Common myeloid progenitor, CD34-positive (primary cell): ENCODE data around the gene SLC46A2.

Experiments
- CTCF ChIA-PET: fragments of 350-600 bp; sonication (Branson Sonifier 250); formaldehyde crosslinking; loops from one replicate; lab custom pipeline; 2021; ENCODE audit warnings: antibody characterized with exemption; lab: Charles Lee
- POLR2A ChIA-PET: fragments of 350-600 bp; sonication (Branson Sonifier 250); formaldehyde crosslinking; loops from one replicate; lab custom pipeline; 2021; ENCODE audit warnings: antibody characterized with exemption; lab: Charles Lee
- DNase-seq, 3 donors: peaks; one replicate each; pipeline versions ENCODE4 v3.0.0 to v3.0.0-alpha.2; 2013
- H3K27ac ChIP-seq, 2 experiments: 1 replicate in 1 of 2; 2 replicates in 1 of 2; pipeline ENCODE4 v1.7.0; 2013; ENCODE audit warnings: inconsistent platforms in 2 of 2, low read length in 2 of 2, mild to moderate bottlenecking in 2 of 2, low read depth in 1 of 2, moderate library complexity in 1 of 2; ENCODE audit not compliant: severe bottlenecking in 2 of 2, insufficient read depth in 1 of 2, poor library complexity in 1 of 2
- H3K27me3 ChIP-seq, 5 experiments: replicated peaks in 2 of 5; 1 replicate in 3 of 5; 2 replicates in 2 of 5; pipeline versions ENCODE4 v1.6.1 to v1.7.0; 2013; ENCODE audit warnings: low read length in 4 of 5, mild to moderate bottlenecking in 2 of 5, moderate library complexity in 2 of 5, inconsistent platforms in 1 of 5; ENCODE audit not compliant: insufficient read depth in 5 of 5, control insufficient read depth in 4 of 5
- H3K36me3 ChIP-seq, 4 experiments: 1 replicate in 2 of 4; 2 replicates in 2 of 4; pipeline versions ENCODE4 v1.6.1 to v1.7.0; 2013; ENCODE audit warnings: low read length in 3 of 4, control low read depth in 1 of 4, mild to moderate bottlenecking in 1 of 4; ENCODE audit not compliant: control insufficient read depth in 4 of 4, insufficient read depth in 4 of 4
- H3K4me1 ChIP-seq, 4 experiments: 1 replicate in 3 of 4; 2 replicates in 1 of 4; pipeline versions ENCODE4 v1.6.1 to v1.7.1; 2013; ENCODE audit warnings: low read length in 3 of 4, mild to moderate bottlenecking in 3 of 4, control low read depth in 1 of 4, inconsistent platforms in 1 of 4, moderate library complexity in 1 of 4; ENCODE audit not compliant: control insufficient read depth in 4 of 4, insufficient read depth in 4 of 4; ENCODE audit errors: control extremely low read depth in 1 of 4
- H3K4me3 ChIP-seq, 7 experiments: 1 replicate in 4 of 7; 2 replicates in 3 of 7; pipeline versions ENCODE4 v1.5.1 to v1.7.0; 2013; ENCODE audit warnings: mild to moderate bottlenecking in 7 of 7, low read length in 6 of 7, moderate library complexity in 6 of 7, inconsistent platforms in 2 of 7, low read depth in 2 of 7, control low read depth in 1 of 7; ENCODE audit not compliant: insufficient read depth in 4 of 7, control insufficient read depth in 1 of 7; ENCODE audit errors: extremely low read depth in 1 of 7
- H3K9me3 ChIP-seq, 5 experiments: 1 replicate in 4 of 5; 2 replicates in 1 of 5; pipeline versions ENCODE4 v1.6.1 to v1.7.1; 2013; ENCODE audit warnings: low read length in 4 of 5, mild to moderate bottlenecking in 2 of 5, inconsistent platforms in 1 of 5, low read depth in 1 of 5, moderate library complexity in 1 of 5; ENCODE audit not compliant: control insufficient read depth in 4 of 5, insufficient read depth in 2 of 5; ENCODE audit errors: control extremely low read depth in 1 of 5
- WGBS: methylation state at CpG from one replicate; pipeline ENCODE4 v1.1.5; 2013; ENCODE audit not compliant: insufficient coverage; 5-methylcytosine and 5-hydroxymethylcytosine counted together

SLC46A2 gene

GRCh38 chr9:112917047-112917986 lies 26.6 kb upstream of the SLC46A2 start:
- ChIA-PET CTCF (interaction anchor here (1.4 to 3.0 kb wide), 3 partner anchors 12 to 195 kb away, joined by 4 to 12 read pairs (median 5); no protein-coding TSS in a partner anchor), POLR2A (no interaction called here)
- H3K27ac ChIP-seq, result no peak overlapping the region
- H3K4me1 ChIP-seq, result no peaks in the 10 kb centered on the region
- H3K36me3 ChIP-seq, result no peaks in the 10 kb centered on the region
- H3K4me3 ChIP-seq, result no peak overlapping the region
- DNase-seq, result no peak
- H3K27me3 ChIP-seq, result peaks cover 0 to 2% (median 0%) of the 10 kb centered on the region in 5 experiments
- no CpG with 5 or more reads among the region's 1 CpG for WGBS
- H3K9me3 ChIP-seq, result no peaks in the 10 kb centered on the region

GRCh38 chr9:112914524-112914923 lies 23.8 kb upstream of the SLC46A2 start:
- H3K27ac ChIP-seq, result no peak overlapping the region
- no peak overlapping the region for H3K4me3 ChIP-seq
- WGBS, result no CpG with 5 or more reads among the region's 2 CpGs
- no peak for DNase-seq
- ChIA-PET POLR2A (no interaction called here), CTCF (no interaction called here)
- no peaks in the 10 kb centered on the region for H3K4me1 ChIP-seq
- H3K27me3 ChIP-seq, result peaks cover 0 to 2% (median 0%) of the 10 kb centered on the region in 5 experiments
- peaks cover 0 to 5% (median 0%) of the 10 kb centered on the region in 5 experiments for H3K9me3 ChIP-seq
- H3K36me3 ChIP-seq, result no peaks in the 10 kb centered on the region

GRCh38 chr9:112913326-112913725 lies 22.6 kb upstream of the SLC46A2 start:
- WGBS, result 92% methylated on average over 4 of the region's 4 CpGs
- ChIA-PET POLR2A (no interaction called here), CTCF (interaction anchor here (3.4 kb wide), 1 partner anchor 9 kb away, joined by 15 read pairs; no protein-coding TSS in a partner anchor)
- H3K4me1 ChIP-seq, result no peaks in the 10 kb centered on the region
- DNase-seq, result no peak
- H3K27me3 ChIP-seq, result peaks cover 0 to 2% (median 0%) of the 10 kb centered on the region in 5 experiments
- no peak overlapping the region for H3K27ac ChIP-seq
- no peak overlapping the region for H3K4me3 ChIP-seq
- H3K36me3 ChIP-seq, result no peaks in the 10 kb centered on the region
- peaks cover 0 to 5% (median 0%) of the 10 kb centered on the region in 5 experiments for H3K9me3 ChIP-seq

- no peak for DNase-seq
- H3K36me3 ChIP-seq, result no peaks in the 10 kb centered on the region
- peaks cover 0 to 5% (median 0%) of the 10 kb centered on the region in 5 experiments for H3K9me3 ChIP-seq
- H3K27ac ChIP-seq, result no peak overlapping the region
- POLR2A ChIA-PET, result no interaction called here
- H3K4me1 ChIP-seq, result no peaks in the 10 kb centered on the region
- H3K27me3 ChIP-seq, result peaks cover 0 to 2% (median 0%) of the 10 kb centered on the region in 5 experiments
- H3K4me3 ChIP-seq, result no peak overlapping the region
- CTCF ChIA-PET, result interaction anchor here (3.4 kb wide), 1 partner anchor 10 kb away, joined by 15 read pairs; no protein-coding TSS in a partner anchor
- 100% methylated on average over 3 of the region's 3 CpGs for WGBS
Observed at GRCh38 chr9:112912636-112913035, 22.0 kb upstream of the SLC46A2 start.

- Histone ChIP-seq H3K27ac (no peak overlapping the region), H3K9me3 (peaks cover 0 to 5% (median 0%) of the 10 kb centered on the region in 5 experiments), H3K4me1 (no peaks in the 10 kb centered on the region), H3K4me3 (no peak overlapping the region), H3K27me3 (peaks cover 0 to 2% (median 0%) of the 10 kb centered on the region in 5 experiments), H3K36me3 (no peaks in the 10 kb centered on the region)
- DNase-seq, result no peak
- ChIA-PET POLR2A (no interaction called here), CTCF (interaction anchor here (1.5 to 3.4 kb wide), 2 partner anchors 11 to 22 kb away, joined by 3 to 15 read pairs; no protein-coding TSS in a partner anchor)
- WGBS, result 100% methylated on average over 2 of the region's 2 CpGs
Observed at GRCh38 chr9:112911736-112912135, 21.1 kb upstream of the SLC46A2 start.

GRCh38 chr9:112905084-112905483 lies 14.4 kb upstream of the SLC46A2 start:
- CTCF ChIA-PET, result interaction anchor here (1.0 to 8.2 kb wide), 3 partner anchors 11 to 70 kb away, joined by 3 to 111 read pairs (median 4); no protein-coding TSS in a partner anchor

More at GRCh38 chr9:112905084-112905483, 14.4 kb upstream of the SLC46A2 start:
- Histone ChIP-seq H3K9me3 (no peaks in the 10 kb centered on the region), H3K27me3 (peaks cover 0 to 11% (median 0%) of the 10 kb centered on the region in 5 experiments), H3K4me1 (no peaks in the 10 kb centered on the region), H3K27ac (no peak overlapping the region), H3K36me3 (no peaks in the 10 kb centered on the region), H3K4me3 (no peak overlapping the region)
- DNase-seq, result no peak
- POLR2A ChIA-PET, result no interaction called here
- WGBS, result 87% methylated on average over 4 of the region's 4 CpGs
